AG09319 (cell line): Measurements from ENCODE around the gene KRT36.

ENCODE experiments used
- DNase-seq: peaks from one replicate; pipeline ENCODE4 v3.0.0-alpha.2; 2010; ENCODE audit warnings: low read depth; ENCODE audit errors: extremely low read depth
- CTCF ChIP-seq: IDR thresholded peaks from 2 replicates; pipeline ENCODE4 v1.5.1; 2011; ENCODE audit warnings: low read depth, mild to moderate bottlenecking, inconsistent platforms, low read length, moderate library complexity

KRT36 gene

GRCh38 chr17:41527063-41528023 lies 37.6 kb upstream of the KRT36 start:
- DNase-seq, result no peak
- no peak for TF ChIP-seq CTCF

GRCh38 chr17:41524261-41524660 lies 34.6 kb upstream of the KRT36 start:
- no peak for DNase-seq
- no peak for TF ChIP-seq CTCF

GRCh38 chr17:41523787-41524186 lies 34.1 kb upstream of the KRT36 start:
- TF ChIP-seq CTCF, result no peak
- no peak for DNase-seq

GRCh38 chr17:41523225-41523593 lies 33.5 kb upstream of the KRT36 start:
- no peak for DNase-seq
- no peak for TF ChIP-seq CTCF

- no peak for TF ChIP-seq CTCF
- DNase-seq, result no peak
Observed at GRCh38 chr17:41522301-41523224, 32.9 kb upstream of the KRT36 start.

- TF ChIP-seq CTCF, result no peak
- DNase-seq, result peak; percentile 28
Observed at GRCh38 chr17:41521574-41522261, 32.0 kb upstream of the KRT36 start.
